Measurements from ENCODE around the gene CENPO. TPM values are rescaled to one million over a fixed set of nuclear protein-coding genes. Genes with fewer than 3 reads are reported as not detected.

CENPO gene
- total and polyA plus RNA-seq, 12 donors: 1.2 to 4.6 (median 2.2) TPM

GRCh38 chr2:24771764-24772586 lies 21.2 kb upstream of the CENPO start:
- TF ChIP-seq, protein P1, sequence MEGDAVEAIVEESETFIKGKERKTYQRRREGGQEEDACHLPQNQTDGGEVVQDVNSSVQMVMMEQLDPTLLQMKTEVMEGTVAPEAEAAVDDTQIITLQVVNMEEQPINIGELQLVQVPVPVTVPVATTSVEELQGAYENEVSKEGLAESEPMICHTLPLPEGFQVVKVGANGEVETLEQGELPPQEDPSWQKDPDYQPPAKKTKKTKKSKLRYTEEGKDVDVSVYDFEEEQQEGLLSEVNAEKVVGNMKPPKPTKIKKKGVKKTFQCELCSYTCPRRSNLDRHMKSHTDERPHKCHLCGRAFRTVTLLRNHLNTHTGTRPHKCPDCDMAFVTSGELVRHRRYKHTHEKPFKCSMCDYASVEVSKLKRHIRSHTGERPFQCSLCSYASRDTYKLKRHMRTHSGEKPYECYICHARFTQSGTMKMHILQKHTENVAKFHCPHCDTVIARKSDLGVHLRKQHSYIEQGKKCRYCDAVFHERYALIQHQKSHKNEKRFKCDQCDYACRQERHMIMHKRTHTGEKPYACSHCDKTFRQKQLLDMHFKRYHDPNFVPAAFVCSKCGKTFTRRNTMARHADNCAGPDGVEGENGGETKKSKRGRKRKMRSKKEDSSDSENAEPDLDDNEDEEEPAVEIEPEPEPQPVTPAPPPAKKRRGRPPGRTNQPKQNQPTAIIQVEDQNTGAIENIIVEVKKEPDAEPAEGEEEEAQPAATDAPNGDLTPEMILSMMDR (IDR thresholded peaks at IDR 0.05): no peak
- 84 to 91% methylated on average over 5 of the region's 5 CpGs for WGBS, 2 donors
- peaks cover 0 to 6% (median 3%) of the 10 kb centered on the region in 9 donors for H3K4me1 ChIP-seq
- no peak for DNase-seq
- ATAC-seq: no peak
- no peak overlapping the region for H3K4me3 ChIP-seq
- no peaks in the 10 kb centered on the region for H3K27me3 ChIP-seq
- intact Hi-C loops (cut with DNase I): no loop called here
- peaks cover 0 to 41% (median 13%) of the 10 kb centered on the region in 9 donors for H3K36me3 ChIP-seq
- no peaks in the 10 kb centered on the region for H3K9me3 ChIP-seq
- H3K27ac ChIP-seq: no peak overlapping the region

- no peak overlapping the region for H3K27ac ChIP-seq
- TF ChIP-seq, protein P1 (IDR thresholded peaks at IDR 0.05): no peak
- H3K27me3 ChIP-seq: no peaks in the 10 kb centered on the region
- no peaks in the 10 kb centered on the region for H3K9me3 ChIP-seq
- peaks cover 0 to 18% (median 12%) of the 10 kb centered on the region in 9 donors for H3K36me3 ChIP-seq
- no peak for ATAC-seq
- 76 to 88% methylated on average over 3 of the region's 3 CpGs for WGBS, 2 donors
- peaks cover 0 to 9% (median 0%) of the 10 kb centered on the region in 9 donors for H3K4me1 ChIP-seq
- intact Hi-C loops (cut with DNase I): no loop called here
- no peak overlapping the region for H3K4me3 ChIP-seq
- no peak for DNase-seq
These were observed 18.9 kb upstream of the CENPO start for GRCh38 chr2:24774373-24774772.

GRCh38 chr2:24779116-24779515 lies 14.1 kb upstream of the CENPO start:
- ATAC-seq: no peak
- Histone ChIP-seq H3K27me3 (no peaks in the 10 kb centered on the region), H3K9me3 (no peaks in the 10 kb centered on the region), H3K36me3 (no peaks in the 10 kb centered on the region), H3K4me3 (no peak overlapping the region), H3K4me1 (peaks cover 0 to 10% (median 0%) of the 10 kb centered on the region in 9 donors), H3K27ac (no peak overlapping the region)
- TF ChIP-seq, protein P1 (IDR thresholded peaks at IDR 0.05): no peak
- 65 to 66% methylated on average over 2 of the region's 2 CpGs for WGBS, 2 donors
- DNase-seq: no peak
- intact Hi-C loops (cut with DNase I): no loop called here

DNA sequence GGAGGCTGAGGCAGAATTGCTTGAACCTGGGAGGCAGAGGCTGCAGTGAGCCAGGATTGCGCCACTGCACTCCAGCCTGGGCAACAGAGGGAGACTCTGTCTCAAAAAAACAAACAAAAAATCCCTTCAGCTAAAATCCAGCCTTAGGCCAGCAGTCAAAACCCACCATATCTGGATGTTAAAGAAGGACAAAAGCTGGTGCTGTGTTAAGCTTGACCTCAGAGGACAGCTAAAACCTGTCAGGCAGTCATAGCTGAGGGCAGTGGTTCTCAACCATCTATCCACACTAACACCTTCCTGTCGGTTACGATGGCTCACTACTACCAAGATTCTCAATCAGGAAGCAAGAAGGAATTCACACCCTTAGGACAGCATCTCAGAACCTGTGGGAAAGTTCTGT lies 9.6 kb upstream of the CENPO start:
- no peak overlapping the region for H3K4me3 ChIP-seq
- TF ChIP-seq, protein P1 (IDR thresholded peaks at IDR 0.05): no peak
- no peaks in the 10 kb centered on the region for H3K27me3 ChIP-seq
- DNase-seq: no peak
- H3K9me3 ChIP-seq: no peaks in the 10 kb centered on the region
- intact Hi-C loops (cut with DNase I): no loop called here
- WGBS, 2 donors: 80 to 82% methylated on average over 3 of the region's 3 CpGs
- H3K36me3 ChIP-seq: peaks cover 0 to under 1% (median 0%) of the 10 kb centered on the region in 9 donors
- ATAC-seq: no peak
- H3K27ac ChIP-seq: no peak overlapping the region
- H3K4me1 ChIP-seq: peaks cover 0 to 8% (median 0%) of the 10 kb centered on the region in 9 donors

Measured in heart right ventricle (tissue), 16 donors.